BLaER1 treated with 17β-estradiol and CSF1 and Interleukin-3, amounts not matched to agents 10 nM and 100 nM (cell line): ENCODE results near the gene CCDC192.
"Not testable (repeated sequence)": the region's sequence is repeated elsewhere in the genome, so short reads cannot be mapped to it uniquely, and the experiment has no call there.

Source experiments
- H3K27ac ChIP-seq, 11 experiments: shearing (Covaris generic); formaldehyde crosslinking; 2 replicates each; pipeline ENCODE4 v1.8.1; 2022
- H3K27me3 ChIP-seq, 11 experiments: shearing (Covaris generic); formaldehyde crosslinking; 2 replicates each; pipeline ENCODE4 v1.8.1; 2022
- H3K36me3 ChIP-seq, 11 experiments: shearing (Covaris generic); formaldehyde crosslinking; 2 replicates each; pipeline ENCODE4 v1.8.1; 2022
- H3K4me1 ChIP-seq, 10 experiments: shearing (Covaris generic); formaldehyde crosslinking; 2 replicates each; pipeline ENCODE4 v1.8.1; 2022
- H3K4me2 ChIP-seq, 11 experiments: shearing (Covaris generic); formaldehyde crosslinking; 2 replicates each; pipeline ENCODE4 v1.8.1; 2022
- H3K4me3 ChIP-seq, 10 experiments: shearing (Covaris generic); formaldehyde crosslinking; 2 replicates each; pipeline ENCODE4 v1.8.1; 2022
- H3K9ac ChIP-seq, 11 experiments: shearing (Covaris generic); formaldehyde crosslinking; 2 replicates each; pipeline ENCODE4 v1.8.1; 2022
- H3K9me3 ChIP-seq, 11 experiments: shearing (Covaris generic); formaldehyde crosslinking; replicated peaks in 1 of 11; 2 replicates each; pipeline ENCODE4 v1.8.1; 2022
- H4K20me1 ChIP-seq, 11 experiments: shearing (Covaris generic); formaldehyde crosslinking; 2 replicates each; pipeline ENCODE4 v1.8.1; 2022
- Cebpa-rat ChIP-seq, 11 experiments: shearing (Covaris generic); IDR thresholded peaks; 2 replicates each; pipeline ENCODE4 v1.8.1; 2022

Gene CCDC192, protein sequence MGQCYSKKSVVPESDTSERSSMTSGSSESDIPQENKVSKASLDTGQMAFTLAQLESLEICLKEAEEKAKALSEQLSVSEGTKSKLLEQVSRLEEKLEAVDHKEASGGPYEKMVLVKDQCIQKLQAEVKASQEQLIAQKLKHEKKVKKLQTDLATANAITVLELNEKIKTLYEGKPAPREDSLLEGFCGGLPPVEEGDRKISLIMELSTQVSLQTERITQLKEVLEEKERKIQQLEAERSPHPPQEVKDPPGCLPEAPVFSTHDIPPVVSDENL

DNA sequence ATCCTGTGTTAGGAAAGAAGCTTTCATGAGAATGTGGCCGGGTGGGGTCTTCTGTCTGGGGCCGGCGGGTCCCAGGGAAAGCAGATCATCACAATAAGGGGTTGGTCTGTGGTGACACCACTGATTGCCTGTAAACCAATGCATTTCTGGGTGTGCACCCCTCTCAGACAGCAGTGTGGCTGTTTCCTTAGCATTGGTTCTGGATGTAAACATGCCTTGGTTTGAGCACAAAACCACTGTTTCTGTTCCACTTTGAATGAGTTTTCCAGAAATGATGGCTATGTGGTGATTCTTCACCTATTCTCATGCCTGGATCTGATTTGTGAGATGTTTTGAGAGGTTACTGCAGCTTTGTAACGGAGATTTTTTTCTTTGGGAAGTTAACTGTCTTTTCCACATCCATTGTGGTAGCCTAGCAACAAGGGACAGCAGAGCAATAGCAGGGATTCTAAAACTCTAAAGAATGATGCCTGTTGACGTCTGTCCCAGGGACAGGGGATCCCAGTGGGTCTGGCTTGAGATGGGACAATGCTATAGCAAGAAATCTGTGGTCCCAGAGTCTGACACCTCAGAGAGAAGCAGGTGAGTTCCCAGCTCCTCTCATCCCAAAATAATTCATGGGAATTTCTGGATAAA is at the start of gene CCDC192:
Gene CCDC192, plus strand, starts transcription at position 466 of the 636 bp plus-strand sequence. Its CDS starts 55 bp downstream, at position 521.
- Histone ChIP-seq H3K4me2 (no peak within 1 kb of the TSS), H4K20me1 (no peaks in the 10 kb centered on the region), H3K4me3 (no peak within 1 kb of the TSS), H3K27ac (peak within 1 kb of the TSS in 1 of 11 experiments; percentile 59; a peak in 2 of 22 replicates), H3K36me3 (no peaks in the 10 kb centered on the region), H3K9ac (no peak within 1 kb of the TSS), H3K4me1 (peaks cover 0 to 11% (median 3%) of the 10 kb centered on the region in 10 experiments; a peak in 9 of 20 replicates), H3K27me3 (no peaks in the 10 kb centered on the region), H3K9me3 (no peaks in the 10 kb centered on the region)
- TF ChIP-seq Cebpa-rat (IDR thresholded peaks at IDR 0.05), result no peak

DNA sequence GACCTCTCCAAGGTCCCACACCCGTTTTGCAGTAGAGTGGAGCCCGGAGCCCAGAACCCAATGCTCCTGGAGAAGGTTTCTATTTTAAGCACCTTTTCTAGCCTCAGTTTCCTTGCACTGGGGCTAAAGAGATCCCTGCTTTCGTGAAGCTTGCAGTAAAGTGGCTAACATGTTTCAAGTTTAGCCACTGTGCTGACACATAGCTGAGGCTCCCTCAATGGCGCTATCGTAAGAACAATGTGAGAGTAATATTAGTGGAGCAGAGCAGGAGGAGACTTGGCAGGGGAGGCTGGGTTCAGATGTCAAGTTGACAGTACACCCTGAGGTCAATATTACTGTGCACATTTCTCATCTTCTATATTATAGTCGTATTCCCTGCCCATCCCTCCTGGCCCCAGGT is 46.4 kb upstream of the CCDC192 start:
- H4K20me1 ChIP-seq, result no peaks in the 10 kb centered on the region
- no peak overlapping the region for H3K4me2 ChIP-seq
- H3K4me3 ChIP-seq, result no peak overlapping the region
- no peaks in the 10 kb centered on the region for H3K36me3 ChIP-seq
- no peaks in the 10 kb centered on the region for H3K9me3 ChIP-seq
- H3K27me3 ChIP-seq, result no peaks in the 10 kb centered on the region
- H3K27ac ChIP-seq, result no peak overlapping the region
- no peaks in the 10 kb centered on the region for H3K4me1 ChIP-seq
- no peak overlapping the region for H3K9ac ChIP-seq
- TF ChIP-seq Cebpa-rat (IDR thresholded peaks at IDR 0.05), result no peak

DNA sequence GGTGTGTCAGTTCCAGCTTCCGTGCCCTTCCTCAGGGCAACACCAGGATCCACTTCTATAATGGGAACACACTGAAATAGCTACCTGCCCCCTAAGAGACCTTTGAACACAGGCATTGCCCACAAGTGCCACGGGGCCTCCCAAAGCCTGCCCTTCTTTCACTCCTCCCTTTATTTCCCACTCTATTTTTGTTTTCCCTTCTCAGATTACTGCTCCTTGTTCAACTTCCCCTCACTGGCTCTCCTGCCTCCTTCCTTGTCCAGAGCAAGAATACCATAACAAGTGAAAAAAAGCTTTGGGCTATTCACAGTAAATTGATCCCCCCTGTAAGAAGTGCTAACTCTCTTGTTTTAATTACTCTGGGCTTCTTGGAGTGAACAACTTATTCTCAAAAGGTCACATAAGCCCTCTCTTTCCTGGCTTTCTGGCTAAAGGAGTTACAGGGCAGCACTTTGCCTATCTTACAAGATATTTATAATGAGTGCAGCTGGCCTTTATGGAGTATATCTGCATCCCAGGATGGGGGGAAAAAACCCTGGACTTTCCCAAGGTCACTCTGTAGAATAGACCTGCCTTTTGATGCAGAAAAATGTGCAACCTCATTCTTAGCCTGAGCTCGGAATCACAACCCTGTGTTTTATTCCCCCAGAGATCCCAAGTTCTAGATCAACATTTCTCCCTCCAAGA is 43.0 kb upstream of the CCDC192 start:
- no peaks in the 10 kb centered on the region for H3K36me3 ChIP-seq
- H3K27ac ChIP-seq, result no peak overlapping the region
- no peak overlapping the region for H3K9ac ChIP-seq
- no peaks in the 10 kb centered on the region for H3K27me3 ChIP-seq
- no peaks in the 10 kb centered on the region for H3K4me1 ChIP-seq
- TF ChIP-seq Cebpa-rat (IDR thresholded peaks at IDR 0.05), result no peak
- H3K9me3 ChIP-seq, result no peaks in the 10 kb centered on the region
- no peaks in the 10 kb centered on the region for H4K20me1 ChIP-seq
- no peak overlapping the region for H3K4me2 ChIP-seq
- no peak overlapping the region for H3K4me3 ChIP-seq

DNA sequence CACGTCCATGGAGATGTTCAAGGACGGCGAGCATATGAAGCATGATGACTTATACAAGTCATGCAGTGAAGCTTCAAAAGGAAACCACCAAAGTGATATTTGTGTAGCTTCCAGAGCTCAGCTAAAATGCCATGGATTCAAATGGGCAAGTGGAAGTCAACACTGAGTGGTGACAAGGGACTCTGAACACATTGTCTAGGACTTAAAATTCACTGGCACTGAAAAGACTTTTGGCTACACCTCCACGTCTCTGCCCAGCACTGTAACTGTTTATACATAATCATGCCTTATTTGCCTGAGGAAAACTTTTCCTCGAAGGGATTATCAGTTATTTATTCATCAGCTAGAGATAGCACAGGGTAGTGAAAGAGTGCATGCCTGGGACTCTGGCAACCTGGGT is 39.1 kb upstream of the CCDC192 start:
- Histone ChIP-seq H3K36me3 (no peaks in the 10 kb centered on the region), H3K4me2 (no peak overlapping the region), H3K27me3 (no peaks in the 10 kb centered on the region), H3K9me3 (no peaks in the 10 kb centered on the region), H3K27ac (no peak overlapping the region), H3K9ac (no peak overlapping the region), H3K4me1 (no peaks in the 10 kb centered on the region), H3K4me3 (no peak overlapping the region), H4K20me1 (no peaks in the 10 kb centered on the region)
- TF ChIP-seq Cebpa-rat (IDR thresholded peaks at IDR 0.05), result no peak

DNA sequence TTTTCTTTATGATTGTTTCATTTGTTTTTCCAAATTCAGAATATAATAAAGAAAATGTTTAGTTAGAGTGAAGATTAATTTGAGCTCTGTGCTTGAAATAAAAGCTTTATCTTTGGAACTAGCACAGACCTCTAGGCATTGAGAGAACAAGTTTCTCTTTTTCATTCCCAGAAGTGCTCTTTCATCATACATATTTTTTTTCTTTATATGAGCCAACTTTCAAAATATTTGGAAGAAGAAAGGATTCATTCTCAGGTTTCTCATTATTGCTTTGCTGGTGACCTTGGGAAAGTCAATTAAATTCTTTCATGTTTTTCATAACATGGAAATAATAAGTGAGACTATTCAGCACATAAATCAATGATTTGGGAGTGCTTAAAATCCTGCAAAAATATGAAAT is 37.5 kb upstream of the CCDC192 start:
- TF ChIP-seq Cebpa-rat (IDR thresholded peaks at IDR 0.05), result no peak
- Histone ChIP-seq H3K27me3 (no peaks in the 10 kb centered on the region), H4K20me1 (no peaks in the 10 kb centered on the region), H3K36me3 (no peaks in the 10 kb centered on the region), H3K27ac (no peak overlapping the region), H3K4me3 (no peak overlapping the region), H3K4me1 (no peaks in the 10 kb centered on the region), H3K9me3 (no peaks in the 10 kb centered on the region), H3K9ac (no peak overlapping the region), H3K4me2 (no peak overlapping the region)

DNA sequence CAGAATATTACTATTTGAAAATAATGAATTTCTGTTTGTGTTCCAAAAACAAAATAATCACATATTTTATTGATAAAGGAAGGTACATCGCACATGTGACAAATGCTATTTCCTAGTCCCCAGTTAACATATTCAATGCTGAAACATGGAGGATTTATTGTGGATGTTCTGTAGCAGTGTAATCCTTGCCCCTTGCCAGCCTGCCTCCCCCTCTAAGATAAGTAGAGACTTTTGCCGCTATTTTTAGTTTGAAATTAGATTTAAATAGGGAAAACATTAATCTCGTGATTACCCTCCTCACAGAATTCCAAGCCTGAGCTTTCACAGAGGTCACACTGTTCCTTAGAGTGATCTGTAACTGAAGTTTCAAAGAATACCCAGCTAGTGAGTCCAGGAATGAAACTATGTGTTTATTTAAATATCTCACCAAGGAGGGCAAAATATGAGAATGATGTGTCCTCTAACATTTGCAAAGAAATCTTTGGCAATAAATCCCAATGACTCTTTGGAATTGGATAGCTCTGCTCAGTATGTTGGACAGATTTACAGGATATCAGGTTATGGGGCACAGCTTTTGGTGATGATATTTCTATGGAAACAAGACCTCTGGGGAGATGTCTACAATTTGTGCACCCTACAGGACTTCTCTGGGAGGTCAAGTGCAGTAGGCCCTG is 37.0 kb upstream of the CCDC192 start:
- no peak for TF ChIP-seq Cebpa-rat (IDR thresholded peaks at IDR 0.05)
- no peaks in the 10 kb centered on the region for H4K20me1 ChIP-seq
- H3K27ac ChIP-seq, result no peak overlapping the region

DNA sequence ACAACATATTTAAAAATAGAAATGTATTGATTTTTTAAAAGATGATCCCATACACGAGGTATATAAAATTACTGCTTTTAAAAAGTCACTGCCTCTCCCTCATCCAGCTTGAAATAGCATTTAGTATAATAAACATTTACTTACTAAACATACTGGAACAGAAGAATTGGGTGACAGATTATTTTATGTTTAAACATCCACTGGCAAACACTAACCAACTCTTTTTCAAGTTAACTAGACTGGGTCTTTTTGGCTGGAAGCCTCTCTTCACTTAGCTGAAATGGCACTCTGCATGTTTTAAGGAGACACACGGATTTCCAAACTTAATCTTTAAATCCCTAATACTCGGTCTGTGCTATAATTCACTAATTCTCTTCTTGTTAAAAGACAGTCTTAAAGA is 35.3 kb upstream of the CCDC192 start:
- Histone ChIP-seq H3K4me3 (no peak overlapping the region), H3K9ac (no peak overlapping the region), H3K27ac (no peak overlapping the region), H3K4me2 (no peak overlapping the region), H3K27me3 (no peaks in the 10 kb centered on the region), H4K20me1 (no peaks in the 10 kb centered on the region), H3K9me3 (no peaks in the 10 kb centered on the region), H3K4me1 (no peaks in the 10 kb centered on the region), H3K36me3 (no peaks in the 10 kb centered on the region)
- no peak for TF ChIP-seq Cebpa-rat (IDR thresholded peaks at IDR 0.05)

More for the DNA sequence above, 37.0 kb upstream of the CCDC192 start:
- Histone ChIP-seq H3K9me3 (no peaks in the 10 kb centered on the region), H3K4me2 (no peak overlapping the region), H3K36me3 (no peaks in the 10 kb centered on the region), H3K9ac (no peak overlapping the region), H3K4me1 (no peaks in the 10 kb centered on the region), H3K27me3 (no peaks in the 10 kb centered on the region), H3K4me3 (no peak overlapping the region)

DNA sequence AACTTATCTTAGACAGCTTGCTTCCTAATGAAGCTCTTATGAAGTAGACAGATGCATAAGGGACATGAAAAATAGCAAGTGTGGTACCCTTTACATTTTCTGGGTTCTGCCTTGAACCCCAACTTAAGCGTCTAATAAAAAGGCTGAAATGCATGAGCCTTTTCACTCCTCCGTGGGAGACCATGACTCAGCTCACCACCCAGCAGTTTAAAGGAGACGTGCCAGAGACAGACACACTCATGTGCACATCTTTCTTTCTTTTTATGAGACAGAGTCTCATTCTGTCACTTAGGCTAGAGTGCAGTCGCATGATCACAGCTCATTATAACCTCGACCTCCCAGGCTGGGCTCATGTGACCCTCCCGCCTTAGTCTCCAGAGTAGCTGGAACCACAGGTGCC is 32.0 kb upstream of the CCDC192 start:
- Histone ChIP-seq H3K27ac (no peak overlapping the region), H3K4me1 (no peaks in the 10 kb centered on the region), H3K4me3 (no peak overlapping the region), H3K27me3 (no peaks in the 10 kb centered on the region), H3K4me2 (no peak overlapping the region), H3K9ac (no peak overlapping the region), H3K36me3 (no peaks in the 10 kb centered on the region), H3K9me3 (no peaks in the 10 kb centered on the region), H4K20me1 (no peaks in the 10 kb centered on the region)
- no peak for TF ChIP-seq Cebpa-rat (IDR thresholded peaks at IDR 0.05)

DNA sequence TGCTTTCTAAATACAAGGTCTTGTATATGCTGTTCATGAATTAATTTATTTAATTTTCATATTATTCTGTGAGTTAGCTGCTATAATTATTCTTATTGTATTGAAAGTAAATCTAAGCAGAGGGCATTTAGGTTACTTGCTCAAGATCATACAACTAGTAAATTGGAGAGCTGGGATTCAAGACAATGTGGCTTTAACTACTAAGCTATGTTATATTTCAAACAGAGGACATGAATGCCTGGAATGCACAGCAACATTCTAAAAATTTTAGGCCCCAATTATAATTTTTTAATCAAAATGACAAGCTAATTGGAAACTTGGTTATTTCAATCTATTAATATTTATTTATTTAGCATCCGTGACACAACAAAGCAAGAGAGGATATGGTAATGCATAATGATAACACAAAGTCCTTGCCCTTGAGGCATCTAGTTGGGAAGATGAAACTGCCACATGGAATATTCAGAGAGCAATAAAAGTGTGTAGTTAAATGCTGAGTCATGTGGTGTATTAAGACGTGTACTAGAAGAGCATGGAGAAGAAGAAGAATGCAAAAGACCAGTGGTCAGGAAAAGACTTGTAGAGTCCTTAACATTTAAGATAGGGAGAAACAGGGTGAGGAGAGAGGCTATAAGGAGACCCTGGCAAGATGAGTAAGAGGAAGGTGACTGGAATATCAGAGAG is 29.9 kb upstream of the CCDC192 start:
- Histone ChIP-seq H3K27ac (no peak overlapping the region), H3K36me3 (no peaks in the 10 kb centered on the region), H3K9me3 (no peaks in the 10 kb centered on the region), H3K4me2 (no peak overlapping the region), H4K20me1 (no peaks in the 10 kb centered on the region), H3K4me3 (no peak overlapping the region), H3K4me1 (no peaks in the 10 kb centered on the region), H3K9ac (no peak overlapping the region), H3K27me3 (no peaks in the 10 kb centered on the region)
- TF ChIP-seq Cebpa-rat (IDR thresholded peaks at IDR 0.05), result no peak

DNA sequence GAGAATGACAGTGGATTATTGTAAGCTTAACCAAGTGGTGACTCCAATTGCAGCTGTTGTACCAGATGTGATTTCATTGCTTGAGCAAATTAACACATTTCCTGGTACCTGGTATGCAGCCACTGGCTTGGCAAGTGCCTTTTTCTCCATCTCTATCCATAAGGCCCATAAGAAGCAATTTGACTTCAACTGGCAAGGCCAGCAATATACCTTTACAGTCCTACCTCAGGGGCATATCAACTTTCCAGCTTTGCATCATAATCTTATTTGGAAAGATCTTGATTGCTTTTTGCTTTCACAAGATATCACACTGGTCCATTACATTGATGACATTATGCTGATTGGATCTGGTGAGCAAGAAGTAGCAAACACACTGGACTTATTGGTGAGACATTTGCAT is 26.2 kb upstream of the CCDC192 start:
- H3K9me3 ChIP-seq, H3K4me2 ChIP-seq, H3K9ac ChIP-seq, H3K27me3 ChIP-seq, H3K27ac ChIP-seq, H4K20me1 ChIP-seq, H3K36me3 ChIP-seq, H3K4me3 ChIP-seq, H3K4me1 ChIP-seq: not testable (repeated sequence)

DNA sequence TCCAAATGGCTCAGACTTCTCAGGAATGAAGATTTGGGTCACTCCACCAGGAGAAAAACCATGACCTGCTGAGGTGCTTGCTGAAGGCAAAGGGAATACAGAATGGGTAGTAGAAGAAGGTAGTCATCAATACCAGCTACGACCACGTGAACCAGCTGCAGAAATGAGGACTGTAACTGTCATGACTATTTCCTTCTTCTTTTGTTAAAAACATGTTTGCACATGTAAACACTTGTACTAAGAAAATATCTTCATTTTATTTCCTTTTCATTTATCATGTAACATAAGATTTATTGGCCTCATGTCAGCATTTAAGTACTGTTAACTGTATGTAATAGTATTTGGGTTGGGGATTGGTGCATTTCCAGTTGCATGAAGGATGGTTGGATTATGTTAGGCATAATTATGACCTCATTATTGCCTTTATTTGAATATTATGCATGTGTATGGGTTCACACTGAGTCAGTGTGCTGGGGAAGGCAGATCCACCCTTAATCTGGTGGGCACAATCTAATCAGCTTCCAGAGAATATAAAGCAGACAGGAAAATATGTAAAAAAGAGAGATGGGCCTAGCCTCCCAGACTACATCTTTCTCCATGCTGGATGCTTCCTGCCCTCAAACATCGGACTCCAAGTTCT is 23.4 kb upstream of the CCDC192 start:
- H3K27ac ChIP-seq, H3K4me3 ChIP-seq, H3K9me3 ChIP-seq, H3K4me1 ChIP-seq, H4K20me1 ChIP-seq, H3K4me2 ChIP-seq, H3K27me3 ChIP-seq, H3K36me3 ChIP-seq, H3K9ac ChIP-seq: not testable (repeated sequence)
